Measurements from ENCODE around the gene GALNT5.
"Not testable (repeated sequence)": the region's sequence is repeated elsewhere in the genome, so short reads cannot be mapped to it uniquely, and the experiment has no call there.

GALNT5 gene

GRCh38 chr2:157336137-157337010, 78.9 kb downstream of the GALNT5 start:
- FAIRE-seq, result peak; percentile 64
- DNase-seq (ENCODE audit: insufficient read length, low spot score), result peak; percentile 7
- no peak for TF ChIP-seq POLR2A (IDR thresholded peaks at IDR 0.05; ENCODE audit: low read depth, low read length)

DNA sequence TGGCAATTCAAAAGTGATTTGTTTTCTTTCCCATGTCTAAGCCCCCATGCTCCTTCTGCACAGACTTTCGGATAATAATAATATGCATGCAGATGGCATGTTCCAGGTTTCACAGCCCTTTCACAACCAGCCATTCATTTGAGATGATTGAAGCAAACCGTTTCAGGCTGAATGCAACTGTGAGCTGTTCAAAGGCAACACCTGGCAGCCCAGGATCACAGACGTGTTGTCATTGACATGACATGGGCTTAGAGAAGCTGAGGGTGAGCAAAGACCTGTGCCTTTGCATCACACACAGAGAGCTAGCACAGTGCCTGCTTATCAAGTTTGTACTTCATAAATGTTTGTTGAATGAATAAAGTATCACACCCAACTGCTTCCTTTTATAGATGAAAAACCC, 80.5 kb downstream of the GALNT5 start:
- no peak for DNase-seq (ENCODE audit: insufficient read length, low spot score)
- no peak for TF ChIP-seq POLR2A (IDR thresholded peaks at IDR 0.05; ENCODE audit: low read depth, low read length)
- FAIRE-seq, result no peak

DNA sequence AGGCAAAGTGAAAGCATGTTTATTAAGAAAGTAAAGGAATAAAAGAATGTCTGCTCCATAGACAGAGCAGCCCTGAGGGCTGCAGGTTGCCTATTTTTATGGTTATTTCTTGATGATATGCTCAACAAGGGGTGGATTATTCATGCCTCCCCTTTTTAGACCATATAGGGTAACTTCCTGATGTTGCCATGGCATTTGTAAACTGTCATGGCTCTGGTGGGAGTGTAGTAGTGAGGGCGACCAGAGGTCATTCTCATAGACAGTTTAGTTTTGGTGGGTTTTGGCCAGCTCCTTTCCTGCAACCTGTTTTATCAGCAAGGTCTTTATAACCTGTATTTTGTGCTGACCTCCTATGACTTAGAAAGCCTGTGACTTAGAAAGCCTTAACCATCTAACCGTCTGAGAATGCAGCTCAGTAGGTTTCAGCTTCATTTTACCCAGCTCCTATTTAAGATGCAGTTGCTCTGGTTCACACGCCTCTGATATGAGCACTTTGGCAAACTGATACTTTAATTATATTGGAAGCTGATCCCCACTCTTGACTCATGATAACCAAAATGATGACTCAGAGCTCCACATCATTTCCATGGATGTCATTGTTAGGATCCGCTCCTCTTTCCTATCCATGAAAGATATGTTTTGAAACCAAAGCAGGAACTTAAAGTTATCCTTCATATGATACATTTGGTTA, 82.6 kb downstream of the GALNT5 start:
- no peak for DNase-seq (ENCODE audit: insufficient read length, low spot score)
- no peak for FAIRE-seq
- TF ChIP-seq POLR2A (IDR thresholded peaks at IDR 0.05; ENCODE audit: low read depth, low read length), result no peak

DNA sequence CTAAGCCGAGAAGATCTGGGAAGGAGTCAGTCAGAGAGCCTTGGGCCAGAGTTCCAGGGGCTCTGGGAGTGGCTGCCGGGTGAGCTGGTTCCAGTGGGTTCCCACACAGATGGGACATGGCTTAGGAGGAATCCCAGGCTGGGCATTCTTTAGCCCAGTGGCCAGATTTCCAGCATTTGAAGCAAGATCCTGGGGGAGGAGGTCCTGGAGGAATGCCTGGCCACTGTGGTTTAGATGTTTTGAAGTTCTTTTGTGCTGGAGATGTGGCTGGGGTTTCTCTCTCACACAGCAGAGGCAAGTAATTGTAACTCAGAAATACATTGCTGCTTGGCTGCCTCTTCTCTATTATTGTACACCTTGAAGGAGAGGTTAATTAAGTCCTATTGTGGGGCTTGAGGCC, 83.9 kb downstream of the GALNT5 start:
- not testable (repeated sequence) for FAIRE-seq; DNase-seq (ENCODE audit: insufficient read length, low spot score)

GRCh38 chr2:157345647-157346389, 88.3 kb downstream of the GALNT5 start:
- no peak for TF ChIP-seq POLR2A (IDR thresholded peaks at IDR 0.05; ENCODE audit: low read depth, low read length)
- no peak for DNase-seq (ENCODE audit: insufficient read length, low spot score)

DNA sequence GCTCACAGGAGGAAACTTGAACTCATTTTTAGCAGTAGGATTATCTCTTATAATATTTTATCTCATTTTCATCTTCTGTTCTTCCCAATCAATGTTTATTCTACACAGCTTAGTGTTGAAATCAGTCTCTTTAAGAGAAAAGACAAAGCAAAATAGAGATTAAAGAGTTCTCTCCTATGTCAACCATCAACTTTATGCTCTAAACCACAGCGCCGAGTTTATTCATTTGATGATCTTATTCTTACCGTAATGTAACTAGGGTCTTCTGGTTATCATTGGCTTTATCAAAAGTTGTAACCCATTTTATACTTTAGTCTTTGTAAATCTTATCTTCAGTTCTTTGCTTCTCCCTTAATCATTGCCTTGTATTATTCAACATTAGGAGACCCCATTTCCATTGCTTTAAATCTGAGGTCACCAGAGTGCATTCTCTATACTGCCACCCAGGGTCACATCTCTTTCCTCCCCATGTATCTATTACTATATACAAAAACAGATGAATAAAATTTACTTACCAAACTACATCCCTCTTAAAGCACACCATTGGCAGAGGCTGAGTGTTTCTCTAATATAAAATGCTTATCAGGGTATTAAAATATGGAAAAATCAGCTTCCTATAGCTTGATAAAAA, 90.9 kb downstream of the GALNT5 start:
- FAIRE-seq (no peak), DNase-seq (ENCODE audit: insufficient read length, low spot score) (no peak)
- no peak for TF ChIP-seq POLR2A (IDR thresholded peaks at IDR 0.05; ENCODE audit: low read depth, low read length)

More at GRCh38 chr2:157345647-157346389, 88.3 kb downstream of the GALNT5 start:
- FAIRE-seq, result no peak

GRCh38 chr2:157349949-157350515, 92.5 kb downstream of the GALNT5 start:
- TF ChIP-seq POLR2A (IDR thresholded peaks at IDR 0.05; ENCODE audit: low read depth, low read length), result no peak
- no peak for DNase-seq (ENCODE audit: insufficient read length, low spot score)
- FAIRE-seq, result no peak

DNA sequence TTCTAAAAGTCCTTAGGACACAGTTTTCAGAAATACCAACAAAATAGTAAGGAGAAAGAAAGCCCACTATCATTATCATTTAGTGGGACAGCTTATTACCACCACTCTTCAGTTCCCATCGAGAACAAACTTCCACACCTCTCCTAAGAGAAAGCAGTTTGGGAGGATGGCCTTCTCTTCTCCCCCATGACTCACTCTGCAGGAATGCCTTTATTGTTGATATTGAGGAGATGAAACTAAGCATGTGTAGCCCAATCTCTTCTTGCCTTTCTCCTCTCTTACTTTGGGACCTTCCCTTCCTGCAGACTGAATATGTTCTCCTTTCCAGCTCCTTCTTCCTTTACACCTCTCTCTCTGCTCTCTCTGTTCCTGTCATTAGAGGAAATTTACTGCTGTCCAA, 98.1 kb downstream of the GALNT5 start:
- DNase-seq (ENCODE audit: insufficient read length, low spot score), result no peak
- FAIRE-seq, result no peak

GRCh38 chr2:157359628-157360027, 102.1 kb downstream of the GALNT5 start:
- TF ChIP-seq POLR2A (IDR thresholded peaks at IDR 0.05; ENCODE audit: low read depth, low read length), result no peak
- FAIRE-seq (no peak), DNase-seq (ENCODE audit: insufficient read length, low spot score) (no peak)

More for the DNA sequence above, 98.1 kb downstream of the GALNT5 start:
- TF ChIP-seq POLR2A (IDR thresholded peaks at IDR 0.05; ENCODE audit: low read depth, low read length), result no peak

- no peak for TF ChIP-seq POLR2A (IDR thresholded peaks at IDR 0.05; ENCODE audit: low read depth, low read length)
- no peak for FAIRE-seq
- no peak for DNase-seq (ENCODE audit: insufficient read length, low spot score)
Measured at GRCh38 chr2:157361526-157361925, 104.0 kb downstream of the GALNT5 start.

GRCh38 chr2:157362627-157363026, 105.1 kb downstream of the GALNT5 start:
- DNase-seq (ENCODE audit: insufficient read length, low spot score), result no peak
- no peak for FAIRE-seq
- TF ChIP-seq POLR2A (IDR thresholded peaks at IDR 0.05; ENCODE audit: low read depth, low read length), result no peak

DNA sequence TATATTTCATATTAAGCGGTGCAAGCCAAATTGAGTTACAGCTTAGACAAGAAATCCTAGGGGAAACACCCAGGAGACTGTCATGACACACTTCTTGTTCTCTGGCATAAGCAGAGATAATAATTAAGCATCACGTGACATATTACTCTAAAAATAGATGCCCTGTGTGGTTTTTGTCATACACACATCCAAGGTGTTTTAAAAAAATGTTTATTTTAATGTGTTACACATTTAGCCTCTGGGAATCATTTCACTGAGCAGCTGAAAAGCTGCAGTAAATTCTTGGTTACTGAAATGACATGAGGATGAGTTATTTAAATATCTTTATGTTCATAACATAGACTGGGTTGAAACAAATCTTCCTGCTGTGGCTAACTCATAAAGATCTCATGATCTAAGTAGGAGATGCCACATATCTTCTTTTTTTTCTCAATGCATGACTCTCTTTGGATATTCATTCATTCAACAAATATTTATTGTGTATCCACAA, 106.2 kb downstream of the GALNT5 start:
- DNase-seq (ENCODE audit: insufficient read length, low spot score), result no peak
- no peak for FAIRE-seq
- TF ChIP-seq POLR2A (IDR thresholded peaks at IDR 0.05; ENCODE audit: low read depth, low read length), result no peak

Data from H54 (cell line).